Panc1 (cell line): ENCODE data around the gene DNAJA3. TPM values are rescaled to one million over a fixed set of nuclear protein-coding genes. Genes with fewer than 3 reads are reported as not detected.
A peak's percentile ranks its signal among the peaks of the same experiment; 100 is the strongest.

Experiments
- ATAC-seq: fragments of 200-7000 bp; cut with Tn5 transposase; 2 replicates; pipeline ENCODE4 v1.9.1; 2020; ENCODE audit warnings: mild to moderate bottlenecking, moderate library complexity
- BruUV-seq: library from RNA; stranded (reverse); fragments of 400-500 nt; replicated peaks from 2 replicates; lab custom pipeline; 2021; lab: Mats Ljungman, UMichigan
- CTCF ChIA-PET: fragments of 300-600 bp; sonication (Branson Sonifier 250); formaldehyde crosslinking; loops from one replicate; lab custom pipeline; 2022; ENCODE audit warnings: antibody characterized with exemption; lab: Charles Lee
- POLR2A ChIA-PET: fragments of 300-600 bp; sonication (Branson Sonifier 250); formaldehyde crosslinking; loops from one replicate; lab custom pipeline; 2022; ENCODE audit warnings: antibody characterized with exemption; lab: Charles Lee
- DNase-seq: peaks from one replicate; pipeline ENCODE4 v3.0.0-alpha.2; 2010; ENCODE audit warnings: low read depth, low spot score
- H3K27ac ChIP-seq: 2 replicates; pipeline ENCODE4 v1.5.1; 2011; ENCODE audit warnings: mild to moderate bottlenecking, low read length, inconsistent platforms
- H3K27me3 ChIP-seq: fragments of 200-500 bp; sonication (Bioruptor generic); 2 replicates; pipeline ENCODE4 v1.6.0; 2014; ENCODE audit warnings: low read length, inconsistent platforms; ENCODE audit not compliant: control insufficient read depth, insufficient read depth
- H3K36me3 ChIP-seq: fragments of 200-500 bp; sonication (Bioruptor generic); 2 replicates; pipeline ENCODE4 v1.5.1; 2014; ENCODE audit warnings: inconsistent platforms, mild to moderate bottlenecking, low read length, moderate library complexity; ENCODE audit not compliant: control insufficient read depth, insufficient read depth
- H3K4me1 ChIP-seq: 2 replicates; pipeline ENCODE4 v1.5.1; 2011; ENCODE audit warnings: inconsistent platforms, mild to moderate bottlenecking, low read length, moderate library complexity; ENCODE audit not compliant: control insufficient read depth, insufficient read depth
- H3K4me3 ChIP-seq, 2 experiments: 2 replicates each; pipeline ENCODE4 v1.5.1; 2011 to 2012; ENCODE audit warnings: low read depth in 2 of 2, low read length in 2 of 2, mild to moderate bottlenecking in 2 of 2, inconsistent platforms in 1 of 2, moderate library complexity in 1 of 2
- H3K9me3 ChIP-seq: fragments of 200-500 bp; sonication (Bioruptor generic); 2 replicates; pipeline ENCODE4 v1.5.1; 2014; ENCODE audit warnings: low read depth, mild to moderate bottlenecking, inconsistent platforms, low read length, moderate library complexity; ENCODE audit not compliant: control insufficient read depth, insufficient read depth
- CTCF ChIP-seq: fragments of 450-650 bp; IDR thresholded peaks from 2 replicates; pipeline ENCODE4 v1.5.1; 2017; ENCODE audit warnings: mild to moderate bottlenecking
- POLR2AphosphoS5 ChIP-seq: IDR thresholded peaks from 2 replicates; pipeline ENCODE4 v1.6.1; 2012; ENCODE audit warnings: mild to moderate bottlenecking, low read depth, low read length, moderate library complexity
- REST ChIP-seq, 2 experiments: IDR thresholded peaks; 2 replicates each; pipeline ENCODE4 v1.6.1; 2011 to 2012; ENCODE audit warnings: low read depth in 2 of 2, control low read depth in 1 of 2, low read length in 1 of 2, mild to moderate bottlenecking in 1 of 2, moderate library complexity in 1 of 2; ENCODE audit not compliant: insufficient read depth in 1 of 2
- SIN3A ChIP-seq: IDR thresholded peaks from 2 replicates; pipeline ENCODE4 v1.6.1; 2012; ENCODE audit warnings: low read depth, mild to moderate bottlenecking, low read length, moderate library complexity, borderline replicate concordance; ENCODE audit not compliant: insufficient read depth
- TCF7L2 ChIP-seq: IDR thresholded peaks from 2 replicates; pipeline ENCODE4 v1.6.1; 2011; ENCODE audit warnings: mild to moderate bottlenecking, low read depth, low read length, inconsistent platforms
- in situ Hi-C: cut with HindIII; loops from 2 replicates; pipeline ENCODE4 v1.10.0; 2016; ENCODE audit warnings: low sequenced_read_pairs, low pct_unique_long_range_greater_than_20kb
- intact Hi-C: fragments of 100-400 bp; cut with micrococcal nuclease; formaldehyde crosslinking; loops from one replicate; pipeline ENCODE4 v1.10.0; 2022; ENCODE audit not compliant: unreplicated experiment
- total RNA-seq: library from RNA; stranded (reverse); gene quantifications from one replicate; pipeline ENCODE4 v1.2.1, GENCODE V29; 2021; ENCODE audit not compliant: unreplicated experiment

Gene DNAJA3
- total RNA-seq, 1 experiment from 2014 or later = 68.7 TPM

DNA sequence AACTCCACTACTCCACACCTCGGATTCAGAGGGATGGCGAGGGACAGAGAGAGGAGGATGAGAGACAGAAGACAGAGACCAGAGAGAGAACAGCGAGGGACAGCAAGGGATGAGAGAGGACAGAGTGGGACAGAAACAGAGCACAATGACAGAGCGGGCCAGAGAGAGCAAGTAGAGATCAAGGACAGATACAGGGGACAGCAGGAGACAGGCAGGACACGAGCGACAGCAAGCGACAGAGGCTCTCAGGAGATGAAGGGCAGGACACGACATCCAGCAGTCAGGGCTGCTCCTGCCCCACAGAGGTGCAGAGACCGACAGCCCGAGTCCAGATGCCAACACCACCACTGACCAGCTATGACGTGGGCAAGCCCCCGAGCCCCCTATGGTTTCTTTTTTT lies 24.2 kb upstream of the DNAJA3 start:
- Histone ChIP-seq H3K27ac (no peak overlapping the region), H3K4me3 (no peak overlapping the region), H3K9me3 (no peaks in the 10 kb centered on the region), H3K27me3 (no peaks in the 10 kb centered on the region), H3K4me1 (no peaks in the 10 kb centered on the region), H3K36me3 (no peaks in the 10 kb centered on the region)
- ChIA-PET CTCF (interaction anchor here (0.7 to 2.7 kb wide), 7 partner anchors 15 to 130 kb away, joined by 3 to 9 read pairs (median 7); no protein-coding TSS in a partner anchor), POLR2A (no interaction called here)
- BruUV-seq = no TSS peak
- in situ Hi-C loops = no loop called here
- TF ChIP-seq TCF7L2 (no peak), REST (IDR thresholded peaks at IDR 0.05; ENCODE audit: insufficient read depth in 1 of 2, low read depth in 2 of 2, low read length in 1 of 2) (no peak), POLR2AphosphoS5 (no peak), SIN3A (no peak), CTCF (no peak)
- ATAC-seq = no peak
- no peak for DNase-seq
- intact Hi-C loops = no loop called here

DNA sequence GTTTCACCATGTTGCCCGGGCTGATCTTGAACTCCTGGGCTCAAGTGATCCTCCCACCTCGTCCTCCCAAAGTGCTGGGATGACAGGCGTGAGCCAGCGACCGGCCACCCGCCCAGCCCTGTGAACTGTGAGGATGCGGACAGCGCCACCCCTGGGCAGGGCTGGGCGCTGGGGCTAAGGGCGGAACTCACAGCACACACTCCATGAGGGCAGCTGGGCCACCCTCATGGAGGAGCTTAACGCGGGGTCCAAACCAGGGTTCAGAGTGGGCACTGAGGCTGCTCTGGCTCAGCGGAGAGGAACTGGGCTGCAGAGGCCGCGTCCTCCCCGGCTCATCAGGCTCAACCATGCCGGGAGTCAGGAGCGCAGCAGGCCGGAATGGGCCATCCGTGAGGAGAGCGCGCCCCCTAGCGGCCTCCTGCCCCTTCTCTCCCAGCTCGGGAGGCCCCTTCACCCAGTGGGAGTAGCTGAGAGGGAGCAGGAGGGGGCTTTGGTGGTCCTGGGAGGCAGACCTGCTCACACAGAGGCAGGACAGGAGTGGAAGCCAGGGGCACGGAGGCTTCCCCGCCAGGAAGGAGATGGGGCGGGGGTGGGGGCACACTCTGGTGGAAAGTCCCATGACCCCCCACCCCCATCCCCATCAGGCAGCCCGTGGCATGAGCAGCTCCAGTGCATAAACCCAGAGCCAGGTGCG lies 23.1 kb upstream of the DNAJA3 start:
- Histone ChIP-seq H3K36me3 (peaks cover 2% of the 10 kb centered on the region; the same call in 1 of the 2 replicates), H3K4me1 (no peaks in the 10 kb centered on the region), H3K4me3 (no peak overlapping the region), H3K27me3 (no peaks in the 10 kb centered on the region), H3K27ac (no peak overlapping the region), H3K9me3 (no peaks in the 10 kb centered on the region)
- no TSS peak for BruUV-seq
- CTCF ChIA-PET = interaction anchor here (0.6 to 3.1 kb wide), 17 partner anchors 9 to 1002 kb away, joined by 3 to 35 read pairs (median 5); partner anchors contain the start of gene PAM16
- DNase-seq (no peak), ATAC-seq (peak; percentile 92)
- in situ Hi-C loops (no loop called here), intact Hi-C loops (no loop called here)
- TF ChIP-seq CTCF = peak; percentile 97
- no peak for TF ChIP-seq POLR2AphosphoS5
- TF ChIP-seq TCF7L2 = no peak
- no peak for TF ChIP-seq REST (IDR thresholded peaks at IDR 0.05; ENCODE audit: insufficient read depth in 1 of 2, low read depth in 2 of 2, low read length in 1 of 2)
- TF ChIP-seq SIN3A = no peak
- POLR2A ChIA-PET = no interaction called here
